GM23248 (cell line): Measurements from ENCODE around the gene TAS2R10.

Experiments
- EZH2 ChIP-seq: fragments of 200-600 bp; sonication (generic); IDR thresholded peaks from 2 replicates; pipeline ENCODE4 v1.6.1; 2018; ENCODE audit warnings: antibody characterized with exemption, mild to moderate bottlenecking; ENCODE audit not compliant: insufficient read depth, poor library complexity, severe bottlenecking
- EZH2phosphoT487 ChIP-seq: fragments of 200-600 bp; sonication (generic); IDR thresholded peaks from 2 replicates; pipeline ENCODE4 v1.6.1; 2018; ENCODE audit warnings: antibody characterized with exemption, moderate library complexity, mild to moderate bottlenecking, low read depth; ENCODE audit not compliant: insufficient read depth

- TF ChIP-seq EZH2phosphoT487 (no peak), EZH2 (no peak)
These were observed 31.9 kb downstream of the TAS2R10 start for GRCh38 chr12:10794222-10794621.
